IPS DF 4.7 (cell line): ENCODE results near the gene FMNL3.

Source experiments
- DNase-seq: peaks from one replicate; pipeline ENCODE4 v3.0.0-alpha.2; 2013; ENCODE audit warnings: low spot score; ENCODE audit errors: extremely low read depth

Gene FMNL3

DNA sequence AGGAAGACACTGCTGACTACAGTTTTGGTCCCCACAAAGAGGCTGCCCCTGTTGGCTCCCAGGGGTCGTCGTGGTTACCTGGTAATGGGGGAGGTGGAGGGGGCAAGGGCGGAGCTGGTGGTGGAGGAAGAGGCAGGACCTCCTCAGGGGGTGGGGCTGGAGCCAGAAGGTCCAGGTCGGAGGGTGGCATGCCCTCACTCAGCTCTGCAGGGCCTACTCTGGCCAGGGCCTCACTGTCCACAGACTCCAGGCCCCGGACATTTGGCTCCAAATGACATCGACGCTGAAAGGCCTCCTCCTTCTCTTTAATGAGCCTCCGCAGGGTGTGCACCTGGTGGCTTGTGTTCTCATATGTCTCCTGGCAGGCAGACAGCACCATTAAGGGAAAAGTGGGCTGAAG lies 55.4 kb downstream of the FMNL3 start:
- DNase-seq, result no peak

DNA sequence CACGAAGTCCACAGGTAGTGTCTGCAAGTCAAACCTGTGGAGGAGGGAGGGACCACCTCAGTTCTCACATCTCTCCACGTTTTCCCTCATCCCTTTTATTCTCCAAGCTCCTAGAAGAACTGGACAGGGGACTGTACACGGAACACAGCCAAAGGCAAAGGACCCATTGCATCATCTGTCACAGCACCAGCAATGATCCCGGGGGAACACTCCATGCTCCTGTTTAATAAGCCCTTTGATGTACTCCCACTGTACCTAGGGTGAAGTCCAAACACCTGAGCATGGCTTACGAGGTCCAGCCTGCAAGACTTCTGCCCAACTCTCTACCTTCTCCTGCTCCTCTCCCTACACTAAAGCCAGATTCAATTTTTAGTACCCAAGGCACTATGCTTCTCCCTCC lies 57.3 kb downstream of the FMNL3 start:
- no peak for DNase-seq

DNA sequence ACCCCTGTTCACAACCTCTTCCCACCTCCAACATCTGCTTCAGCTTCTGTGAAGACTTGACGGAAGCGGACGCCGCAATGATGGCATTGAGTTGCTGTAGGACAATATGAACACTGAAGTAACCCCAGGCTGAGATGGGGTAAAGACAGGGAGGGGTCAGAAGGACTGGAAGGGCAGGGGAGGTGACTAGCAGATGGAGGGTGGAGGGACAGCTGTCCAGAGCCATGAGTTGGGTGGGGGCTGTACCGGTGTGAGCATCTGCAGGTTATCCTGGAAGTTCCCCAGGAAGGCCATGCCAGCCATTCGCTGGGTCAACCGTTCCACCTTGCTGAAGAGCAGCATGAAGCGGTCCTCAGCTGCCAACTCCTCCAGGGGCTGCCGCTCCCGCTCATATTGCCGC lies 57.8 kb downstream of the FMNL3 start:
- DNase-seq, result no peak

DNA sequence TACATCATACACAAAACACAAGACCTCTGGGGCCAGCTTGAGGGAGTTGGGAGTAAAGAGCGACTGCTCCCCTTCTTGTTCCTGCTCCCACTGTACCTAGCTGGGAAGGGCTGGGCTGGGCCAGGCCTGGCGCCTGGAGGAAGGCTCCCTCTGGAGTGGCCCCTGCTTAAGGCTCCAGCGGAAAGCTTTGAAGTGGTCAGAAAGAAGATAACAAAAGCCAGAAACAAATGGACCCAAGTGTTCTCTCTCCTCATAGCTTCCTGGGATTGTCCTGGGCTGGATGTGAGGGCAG lies 58.5 kb downstream of the FMNL3 start:
- no peak for DNase-seq

DNA sequence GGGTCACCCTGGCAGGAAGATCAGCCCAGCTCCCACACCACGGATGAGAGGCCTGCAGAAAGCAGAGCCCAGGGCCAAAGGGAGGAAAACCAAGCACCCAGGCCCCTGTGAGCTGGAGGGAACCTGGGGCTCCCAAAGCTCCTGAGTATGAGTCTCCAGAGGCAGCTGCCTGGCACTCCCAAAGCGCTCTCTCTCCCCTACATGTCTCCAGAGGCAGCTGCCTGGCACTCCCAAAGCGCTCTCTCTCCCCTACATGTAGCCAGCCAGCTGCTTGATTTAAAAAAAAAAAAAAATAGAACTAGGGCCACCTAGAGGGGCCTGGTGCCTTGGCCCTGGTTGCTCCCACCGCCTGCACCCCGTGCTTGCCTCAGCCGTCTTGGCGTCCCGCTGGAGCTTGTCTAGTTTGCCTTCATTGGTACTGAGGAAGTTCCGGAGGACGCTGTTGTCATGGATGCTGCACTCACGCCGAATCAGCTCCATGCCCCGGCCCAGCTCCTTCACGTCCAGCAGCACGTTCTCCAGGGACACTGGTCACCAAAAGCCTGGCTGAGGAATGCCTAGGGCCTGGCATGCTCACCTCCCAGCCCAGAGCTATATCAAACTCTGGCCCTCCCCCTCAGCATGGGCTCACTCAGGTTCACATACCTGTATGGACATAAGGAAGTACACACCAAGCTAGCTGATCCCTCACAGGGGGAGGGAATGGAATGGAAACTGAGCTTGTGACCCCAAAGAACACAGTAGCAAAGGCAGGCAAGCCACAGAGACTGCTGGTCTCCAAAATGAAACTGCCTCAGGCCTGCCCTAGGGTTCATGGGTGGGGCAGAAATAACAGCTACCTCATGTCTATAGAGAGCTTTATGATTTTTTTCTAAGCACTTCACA lies 59.1 kb downstream of the FMNL3 start:
- no peak for DNase-seq

DNA sequence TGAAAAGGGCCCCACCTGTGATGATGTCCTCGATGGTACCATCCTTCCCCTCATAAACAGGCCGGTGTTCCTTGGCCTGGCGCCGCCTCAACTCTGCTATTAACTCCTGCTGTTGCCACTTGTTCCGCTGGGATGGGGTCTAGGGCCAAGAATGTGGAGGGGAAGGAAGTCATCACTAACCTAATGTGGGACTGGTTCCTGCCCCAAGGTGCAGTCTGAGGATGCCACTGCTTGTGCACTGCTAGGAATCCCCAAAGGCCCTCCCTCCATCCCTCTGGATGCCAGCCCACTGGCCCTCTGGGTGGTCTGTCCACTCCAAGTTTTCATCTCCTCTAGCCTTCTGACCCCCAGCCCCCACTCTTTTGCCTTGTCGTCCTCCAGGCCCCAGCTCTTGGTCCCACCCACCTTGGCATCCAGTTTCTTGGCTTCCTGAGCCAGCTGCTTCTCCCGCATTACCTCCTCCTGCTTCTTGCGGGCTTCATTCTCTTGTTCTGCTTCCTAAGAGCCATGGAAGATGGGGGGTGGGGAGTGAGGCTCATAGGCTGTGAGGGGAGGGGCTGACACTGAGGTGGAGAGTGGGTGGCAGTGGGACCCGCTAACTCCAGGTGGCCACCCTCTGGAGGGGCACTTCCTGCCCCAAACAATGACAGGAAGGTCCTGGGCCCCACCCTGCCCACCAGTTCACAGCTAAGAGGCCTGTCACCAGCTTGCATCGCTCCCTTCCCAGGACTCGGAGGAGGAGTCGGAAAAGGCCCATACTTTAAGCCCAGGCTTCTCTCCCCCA lies 60.1 kb downstream of the FMNL3 start:
- no peak for DNase-seq

DNA sequence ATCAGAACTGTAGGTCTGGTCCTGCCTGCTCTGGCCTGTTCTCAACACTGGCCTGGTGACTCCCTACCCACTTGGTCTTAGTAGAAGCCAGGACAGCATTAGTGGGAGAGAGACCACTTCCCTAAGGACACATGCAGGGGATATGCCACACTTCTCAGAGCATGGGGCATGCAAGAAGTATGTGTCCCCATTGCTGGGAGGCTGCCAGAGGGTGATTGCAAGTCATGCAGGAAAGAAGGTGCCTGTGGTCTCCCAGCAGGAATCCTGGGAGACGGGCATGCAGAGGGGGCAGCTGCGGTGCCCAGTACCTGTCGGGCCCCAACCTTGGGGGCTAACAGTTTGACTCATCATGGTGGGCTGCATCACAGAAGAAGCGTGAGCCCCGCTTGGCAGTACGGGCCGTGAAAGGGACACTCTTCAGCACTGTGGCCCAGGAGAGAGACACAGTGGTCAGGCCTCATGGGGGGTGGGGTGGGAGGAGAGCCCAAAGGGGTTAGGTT lies 60.8 kb downstream of the FMNL3 start:
- no peak for DNase-seq

DNA sequence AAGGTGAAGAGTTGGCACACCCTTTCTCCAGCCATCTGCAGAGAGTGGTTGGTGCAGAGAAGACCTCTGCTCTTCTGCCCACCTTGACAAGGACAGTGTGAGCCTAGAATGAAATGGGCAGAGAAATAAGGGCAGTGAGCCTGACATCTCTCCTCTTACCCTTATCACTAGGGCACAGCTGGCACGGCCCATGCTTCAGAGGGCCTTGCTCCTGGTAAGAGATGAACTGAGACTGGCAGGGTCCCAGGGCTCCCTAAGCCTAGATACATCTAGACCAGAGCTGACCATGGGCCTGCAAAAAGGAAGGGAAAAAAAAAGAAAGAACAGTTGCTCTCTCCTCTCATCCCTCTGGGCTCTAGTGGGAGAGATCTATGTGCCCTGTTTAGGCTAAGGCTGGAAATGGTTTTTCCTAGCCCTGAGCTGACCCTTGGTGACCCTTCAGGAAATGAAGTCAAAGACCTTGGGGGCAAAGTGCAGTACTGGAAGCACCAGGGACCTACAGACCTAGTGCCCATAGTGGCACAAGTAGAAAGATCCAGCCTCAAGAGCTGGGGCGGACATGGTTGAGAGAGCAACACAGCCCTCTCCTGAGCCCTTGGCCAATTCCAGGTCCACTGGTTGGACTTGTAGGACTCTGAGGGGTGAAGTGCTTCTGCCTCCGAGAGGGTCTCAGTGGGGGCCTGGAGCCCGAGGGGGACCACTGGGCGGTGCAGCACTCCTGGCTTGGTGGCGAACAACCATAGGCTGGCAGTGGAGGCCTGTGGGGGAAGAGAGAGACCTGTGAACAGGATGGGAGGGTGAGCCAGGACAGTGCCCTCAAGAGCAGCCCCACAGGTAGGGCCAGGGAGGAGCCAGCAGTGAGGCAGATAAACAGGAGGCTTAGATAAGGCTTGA lies 61.8 kb downstream of the FMNL3 start:
- DNase-seq, result no peak

DNA sequence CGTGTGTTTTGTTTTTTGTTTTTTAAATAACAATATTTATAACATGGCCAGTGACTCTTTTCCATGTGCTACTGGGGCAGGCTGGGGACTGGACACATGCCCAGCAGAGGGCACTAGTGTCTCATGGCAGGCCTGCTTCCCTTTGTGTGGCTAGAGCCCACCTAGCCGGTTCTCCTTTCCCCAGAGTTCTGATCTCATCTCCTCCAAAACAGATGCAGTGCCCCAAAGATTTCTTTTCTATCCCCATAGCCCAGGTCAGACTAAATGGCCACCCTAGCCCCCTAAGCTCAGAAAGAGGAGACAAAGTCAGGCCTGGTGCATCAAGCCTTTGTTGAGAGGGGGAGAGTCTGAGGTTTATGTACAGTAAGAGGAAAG lies 62.6 kb downstream of the FMNL3 start:
- no peak for DNase-seq

DNA sequence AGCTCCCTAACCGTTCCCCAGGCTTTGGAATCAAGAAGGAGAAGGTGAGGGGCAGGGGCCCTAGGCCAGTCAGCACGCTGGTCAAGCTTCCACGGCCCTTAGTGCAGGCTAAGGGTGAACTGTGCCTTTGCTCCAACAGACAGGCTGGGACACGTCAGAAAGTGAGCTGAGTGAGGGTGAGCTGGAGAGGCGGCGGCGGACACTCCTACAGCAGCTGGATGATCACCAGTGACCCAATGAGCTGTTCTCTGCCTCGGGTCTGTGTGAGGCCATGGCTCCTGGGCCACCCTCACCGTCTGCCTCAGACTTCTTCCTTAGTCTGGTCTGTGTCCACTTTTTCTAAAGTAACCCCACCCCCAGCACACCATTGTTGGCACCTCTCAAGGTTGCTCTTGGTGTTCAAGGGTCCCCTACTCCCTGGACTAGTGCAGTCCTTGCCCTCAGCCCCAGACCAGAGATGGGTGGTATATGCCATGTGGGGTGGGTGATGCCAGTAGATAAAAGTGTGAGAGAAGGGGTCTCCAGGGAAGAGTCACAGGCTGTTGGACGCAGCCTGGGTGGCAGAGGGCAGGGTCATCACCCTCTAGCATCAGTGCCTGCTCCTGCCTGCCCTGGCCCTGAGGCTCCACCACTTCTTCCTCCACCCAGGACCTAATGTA lies 63.1 kb downstream of the FMNL3 start:
- no peak for DNase-seq

DNA sequence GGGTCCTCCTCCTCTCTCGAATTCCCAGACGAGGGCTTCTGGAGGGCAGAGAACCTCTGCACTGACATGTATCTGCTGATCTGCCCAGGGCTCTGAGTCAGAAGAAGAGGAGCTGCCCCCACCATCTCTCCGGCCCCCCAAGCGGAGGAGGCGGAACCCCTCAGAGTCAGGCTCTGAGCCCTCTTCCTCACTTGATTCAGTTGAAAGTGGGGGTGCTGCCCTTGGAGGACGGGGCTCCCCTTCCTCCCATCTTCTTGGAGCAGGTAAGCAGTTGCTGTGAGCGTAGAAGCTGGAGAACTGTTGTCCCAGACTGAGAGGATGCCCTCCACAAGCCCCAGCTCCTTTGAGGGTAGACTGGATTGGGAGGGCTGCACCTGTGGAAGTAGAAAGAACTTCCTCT lies 64.1 kb downstream of the FMNL3 start:
- DNase-seq, result no peak

DNA sequence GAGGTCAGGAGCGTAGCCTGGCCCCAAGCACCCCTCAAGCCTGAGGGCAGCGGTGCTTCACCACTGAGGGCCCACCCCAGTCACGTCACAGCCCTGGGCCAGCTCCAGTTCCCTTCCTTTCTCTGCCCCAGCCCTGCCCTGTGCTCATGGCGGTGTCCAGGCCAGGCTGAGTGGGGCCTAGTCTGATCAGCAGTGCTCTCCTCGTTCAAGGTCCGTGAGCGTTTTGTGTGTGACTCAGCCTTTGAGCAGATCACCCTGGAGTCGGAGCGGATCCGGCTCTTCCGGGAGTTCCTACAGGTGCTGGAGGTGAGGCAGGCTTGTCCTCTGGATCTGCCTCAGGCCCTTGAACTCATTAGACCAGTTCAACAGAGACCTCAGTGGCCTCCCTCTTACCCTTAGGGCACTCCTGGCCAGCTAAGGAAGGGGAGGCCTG lies 64.8 kb downstream of the FMNL3 start:
- no peak for DNase-seq

DNA sequence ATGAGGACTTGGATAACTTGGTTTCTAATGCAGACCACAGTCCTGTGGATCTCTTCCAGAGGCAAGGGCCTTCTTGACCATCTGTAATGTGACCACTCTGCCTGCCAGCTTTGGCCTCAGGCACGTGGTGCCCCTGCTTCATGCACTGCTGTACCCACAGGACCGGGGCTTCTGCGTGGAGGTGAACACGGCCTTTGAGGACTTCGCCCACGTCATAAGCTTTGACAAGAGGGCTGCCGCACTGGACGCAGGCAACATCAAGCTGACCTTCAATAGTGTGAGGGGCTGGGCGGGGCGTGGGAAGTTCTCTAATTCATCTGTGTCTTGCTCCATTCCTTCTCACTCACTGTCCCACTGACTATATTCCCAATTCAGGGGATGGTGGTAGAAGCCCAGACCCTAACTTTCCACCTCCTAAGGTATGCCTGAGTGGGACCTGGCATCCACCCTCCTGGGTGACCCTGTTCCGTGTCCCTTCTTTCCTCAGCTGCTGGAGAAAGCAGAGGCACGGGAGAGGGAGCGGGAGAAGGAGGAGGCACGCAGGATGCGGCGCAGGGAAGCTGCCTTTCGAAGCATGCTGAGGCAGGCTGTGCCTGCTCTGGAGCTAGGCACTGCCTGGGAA lies 65.3 kb downstream of the FMNL3 start:
- no peak for DNase-seq

DNA sequence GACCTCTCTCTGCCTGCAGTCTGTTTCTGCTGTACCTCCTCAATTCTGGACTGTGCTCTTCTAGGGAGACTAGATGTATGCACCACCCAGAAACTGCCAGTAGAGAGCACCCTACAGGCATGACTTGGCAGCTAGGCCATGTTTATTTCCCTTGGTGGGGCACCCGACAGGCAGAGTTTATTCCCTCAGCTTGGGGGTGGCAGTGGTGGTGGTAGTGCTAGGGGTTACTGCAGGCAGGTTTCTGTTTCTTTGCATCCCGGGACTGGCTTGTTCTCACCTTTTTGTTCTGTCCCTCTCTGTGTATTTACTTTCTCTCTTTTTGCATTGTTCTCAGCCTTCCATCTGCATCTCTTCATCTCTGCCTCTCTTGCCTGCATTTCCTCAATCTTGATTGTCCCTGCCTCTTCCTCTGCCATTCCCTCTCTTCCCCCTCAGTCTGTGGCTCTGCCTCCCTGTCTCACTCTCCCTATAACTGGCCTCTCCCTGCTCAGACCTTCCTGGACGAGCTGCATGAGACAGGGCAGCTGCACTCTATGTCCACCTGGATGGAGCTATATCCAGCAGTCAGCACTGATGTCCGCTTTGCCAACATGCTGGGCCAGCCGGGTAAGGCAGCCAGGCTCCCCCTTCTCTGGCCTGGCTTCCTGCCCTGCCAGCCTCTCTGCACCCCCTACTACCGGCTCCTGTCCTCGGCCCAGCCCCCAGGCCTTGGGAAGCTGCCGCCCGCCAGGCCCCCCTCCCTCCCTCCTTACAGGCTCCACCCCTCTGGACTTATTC lies 70.0 kb downstream of the FMNL3 start:
- no peak for DNase-seq

DNA sequence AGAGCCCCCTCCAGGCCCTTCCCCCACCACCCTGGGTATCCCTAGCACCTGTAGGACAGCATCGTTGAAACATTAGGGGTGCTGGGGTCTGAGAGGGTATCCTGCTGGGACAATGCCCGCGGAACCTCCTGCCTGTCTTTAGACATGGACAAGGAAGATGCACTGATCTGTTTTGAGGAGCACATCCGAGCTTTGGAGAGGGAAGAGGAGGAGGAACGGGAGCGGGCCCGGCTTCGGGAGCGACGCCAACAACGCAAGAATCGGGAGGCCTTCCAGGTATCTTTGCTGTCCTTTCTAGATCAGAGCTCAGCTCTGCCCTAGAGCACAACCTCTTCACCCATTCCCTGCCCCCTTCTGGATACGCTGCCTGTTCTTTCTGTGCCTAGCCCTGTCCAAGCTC lies 70.6 kb downstream of the FMNL3 start:
- no peak for DNase-seq

DNA sequence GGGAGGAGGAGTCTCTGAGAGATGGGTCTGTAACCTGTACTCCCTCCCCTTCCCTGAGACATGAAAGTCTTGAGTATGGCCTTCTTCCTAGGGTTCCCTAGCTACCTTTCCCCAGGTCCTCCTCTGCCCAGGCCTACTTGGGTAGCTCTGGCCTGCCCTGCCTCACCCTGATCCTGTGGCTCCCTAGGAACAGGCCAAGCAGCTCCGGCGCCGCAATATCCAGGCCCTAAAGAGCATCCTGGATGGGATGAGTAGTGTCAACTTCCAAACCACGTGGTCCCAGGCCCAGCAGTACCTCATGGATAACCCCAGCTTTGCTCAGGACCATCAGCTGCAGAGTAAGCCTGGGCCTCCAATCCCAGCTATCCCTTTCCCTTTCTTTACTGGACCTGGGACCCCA lies 71.5 kb downstream of the FMNL3 start:
- no peak for DNase-seq

DNA sequence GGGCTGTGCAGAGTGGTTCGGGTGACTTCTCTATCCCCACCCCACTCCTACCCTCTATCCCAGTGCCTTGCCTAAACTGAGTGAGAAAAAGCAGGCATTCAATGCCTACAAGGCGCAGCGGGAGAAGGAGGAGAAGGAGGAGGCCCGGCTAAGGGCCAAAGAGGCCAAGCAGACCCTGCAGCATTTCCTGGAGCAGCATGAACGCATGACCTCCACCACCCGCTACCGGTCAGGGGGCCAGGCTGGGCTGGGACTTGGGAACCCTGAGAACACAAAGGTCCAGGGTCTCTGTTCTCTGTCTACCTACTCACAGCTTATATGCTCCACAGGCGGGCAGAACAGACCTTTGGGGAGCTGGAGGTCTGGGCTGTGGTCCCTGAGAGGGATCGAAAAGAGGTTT lies 72.2 kb downstream of the FMNL3 start:
- DNase-seq, result no peak

DNA sequence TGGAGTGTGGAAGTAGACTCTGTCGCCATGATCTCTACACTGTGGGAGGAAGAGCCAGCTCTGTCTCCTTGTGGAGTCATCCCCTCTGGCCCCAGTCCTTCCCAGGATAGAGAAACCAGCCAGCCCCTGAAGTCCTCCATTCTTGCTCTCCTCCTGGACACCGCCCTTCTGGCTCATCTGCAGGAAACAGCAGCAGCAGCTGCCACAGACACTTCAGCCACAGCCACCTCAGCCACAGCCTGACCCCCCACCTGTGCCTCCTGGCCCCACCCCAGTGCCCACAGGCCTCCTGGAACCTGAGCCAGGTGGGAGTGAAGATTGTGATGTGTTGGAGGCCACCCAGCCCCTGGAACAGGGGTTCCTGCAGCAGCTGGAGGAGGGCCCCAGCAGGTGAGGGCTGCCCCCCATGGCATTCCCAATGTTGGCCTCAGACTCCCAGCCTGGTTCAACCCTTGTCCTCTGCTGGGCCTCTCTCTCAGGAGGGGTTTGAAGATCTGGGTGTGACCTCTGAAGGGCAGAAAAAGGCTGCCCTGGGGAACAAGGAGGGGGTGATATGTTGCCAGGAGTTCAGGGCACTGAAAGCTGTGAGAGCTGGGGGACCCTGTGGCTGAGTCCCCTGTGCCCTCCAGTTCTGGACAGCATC lies 73.4 kb downstream of the FMNL3 start:
- DNase-seq, result no peak

DNA sequence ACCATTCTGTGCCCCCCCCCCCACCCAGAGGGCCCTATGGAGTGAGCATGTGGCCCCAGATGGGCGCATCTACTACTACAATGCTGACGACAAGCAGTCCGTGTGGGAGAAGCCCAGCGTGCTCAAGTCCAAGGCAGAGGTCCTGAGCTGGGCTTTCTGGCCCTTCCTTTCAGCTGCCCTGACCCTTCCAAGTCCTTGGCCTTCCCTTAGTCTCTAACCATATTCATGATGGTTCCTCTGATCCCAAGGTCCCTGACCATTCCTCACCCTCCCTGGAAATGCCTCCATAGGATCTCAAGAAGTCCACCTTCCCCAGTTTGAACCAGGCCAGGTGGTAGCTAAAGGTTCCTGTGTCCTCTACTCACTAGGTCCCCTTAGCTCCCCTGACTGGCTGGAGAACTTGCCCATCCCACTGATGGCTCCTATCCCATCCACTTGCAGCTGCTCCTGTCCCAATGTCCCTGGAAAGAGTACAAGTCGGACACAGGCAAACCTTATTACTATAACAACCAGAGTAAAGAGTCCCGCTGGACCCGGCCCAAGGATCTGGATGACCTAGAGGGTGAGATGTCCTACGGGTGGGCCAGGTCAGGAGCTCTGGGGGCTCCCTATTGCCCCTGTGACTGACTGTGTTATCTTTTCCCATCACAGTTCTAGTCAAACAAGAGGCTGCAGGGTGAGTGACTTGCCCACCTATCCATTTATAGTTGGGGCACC lies 74.1 kb downstream of the FMNL3 start:
- no peak for DNase-seq
